ENCODE results near the gene KIF21A.

DNA sequence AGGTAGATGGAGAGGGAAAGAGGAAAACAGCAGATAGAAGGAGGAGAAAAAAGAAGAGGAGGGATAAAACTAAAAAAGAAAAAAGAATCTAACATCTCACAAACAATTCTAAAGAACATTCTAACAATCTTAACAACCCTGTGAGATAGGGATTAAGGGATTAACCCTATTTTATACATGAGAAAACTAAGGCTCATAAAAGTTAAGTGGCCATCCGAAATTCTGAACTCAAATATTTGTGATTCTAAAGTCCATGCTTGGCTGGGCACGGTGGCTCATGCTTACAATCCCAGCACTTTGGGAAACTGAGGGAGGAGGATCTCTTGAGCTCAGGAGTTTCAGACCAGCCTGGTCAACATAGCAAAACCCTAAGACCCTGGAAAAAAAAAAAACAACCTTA, 13.1 kb downstream of the KIF21A start:
- TF ChIP-seq, protein P1, sequence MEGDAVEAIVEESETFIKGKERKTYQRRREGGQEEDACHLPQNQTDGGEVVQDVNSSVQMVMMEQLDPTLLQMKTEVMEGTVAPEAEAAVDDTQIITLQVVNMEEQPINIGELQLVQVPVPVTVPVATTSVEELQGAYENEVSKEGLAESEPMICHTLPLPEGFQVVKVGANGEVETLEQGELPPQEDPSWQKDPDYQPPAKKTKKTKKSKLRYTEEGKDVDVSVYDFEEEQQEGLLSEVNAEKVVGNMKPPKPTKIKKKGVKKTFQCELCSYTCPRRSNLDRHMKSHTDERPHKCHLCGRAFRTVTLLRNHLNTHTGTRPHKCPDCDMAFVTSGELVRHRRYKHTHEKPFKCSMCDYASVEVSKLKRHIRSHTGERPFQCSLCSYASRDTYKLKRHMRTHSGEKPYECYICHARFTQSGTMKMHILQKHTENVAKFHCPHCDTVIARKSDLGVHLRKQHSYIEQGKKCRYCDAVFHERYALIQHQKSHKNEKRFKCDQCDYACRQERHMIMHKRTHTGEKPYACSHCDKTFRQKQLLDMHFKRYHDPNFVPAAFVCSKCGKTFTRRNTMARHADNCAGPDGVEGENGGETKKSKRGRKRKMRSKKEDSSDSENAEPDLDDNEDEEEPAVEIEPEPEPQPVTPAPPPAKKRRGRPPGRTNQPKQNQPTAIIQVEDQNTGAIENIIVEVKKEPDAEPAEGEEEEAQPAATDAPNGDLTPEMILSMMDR (IDR thresholded peaks at IDR 0.05) = no peak
- TF ChIP-seq POLR2A (IDR thresholded peaks at IDR 0.05) = no peak
